CD4-positive, alpha-beta memory T cell (primary cell): ENCODE results near the gene ADM5. TPM values are rescaled to one million over a fixed set of nuclear protein-coding genes. Genes with fewer than 3 reads are reported as not detected.
A peak's percentile ranks its signal among the peaks of the same experiment; 100 is the strongest.

ENCODE experiments used
- CTCF ChIA-PET: fragments of 350-600 bp; sonication (Branson Sonifier 250); formaldehyde crosslinking; loops from one replicate; lab custom pipeline; 2021; ENCODE audit warnings: inconsistent platforms; ENCODE audit not compliant: partially characterized antibody; lab: Charles Lee
- POLR2A ChIA-PET: fragments of 350-600 bp; sonication (Branson Sonifier 250); formaldehyde crosslinking; loops from one replicate; lab custom pipeline; 2021; ENCODE audit not compliant: partially characterized antibody; lab: Charles Lee
- DNase-seq, 5 donors: peaks; one replicate each; pipeline versions ENCODE4 v3.0.0 to v3.0.0-alpha.2; 2020 to 2022; ENCODE audit warnings: mixed read lengths in 1 of 5
- H3K27ac ChIP-seq: one replicate; pipeline ENCODE4 v1.7.0; 2013; ENCODE audit warnings: low read depth, low read length
- H3K27me3 ChIP-seq: 2 replicates; pipeline ENCODE4 v1.7.0; 2013; ENCODE audit warnings: mild to moderate bottlenecking, low read length, moderate library complexity; ENCODE audit not compliant: insufficient read depth
- H3K36me3 ChIP-seq: 2 replicates; pipeline ENCODE4 v1.7.0; 2013; ENCODE audit warnings: mild to moderate bottlenecking, low read length, moderate library complexity; ENCODE audit not compliant: insufficient read depth
- H3K4me1 ChIP-seq: 2 replicates; pipeline ENCODE4 v1.7.0; 2013; ENCODE audit warnings: mild to moderate bottlenecking, low read length, moderate library complexity; ENCODE audit not compliant: insufficient read depth
- H3K4me3 ChIP-seq, 2 donors: one replicate each; pipeline ENCODE4 v1.7.0; 2013; ENCODE audit warnings: low read length in 2 of 2, mild to moderate bottlenecking in 1 of 2
- H3K9me3 ChIP-seq, 2 donors: one replicate each; pipeline ENCODE4 v1.7.0; 2013; ENCODE audit warnings: low read length in 2 of 2, control low read depth in 1 of 2; ENCODE audit not compliant: control insufficient read depth in 1 of 2
- H3K27ac Mint-ChIP-seq, 7 donors: one replicate each; pipeline ENCODE4 v1.8.0; 2020 to 2021; ENCODE audit warnings: mixed read lengths in 7 of 7, mild to moderate bottlenecking in 6 of 7, inconsistent platforms in 3 of 7, moderate library complexity in 3 of 7
- H3K27me3 Mint-ChIP-seq, 2 donors: one replicate each; pipeline ENCODE4 v1.8.0; 2020 to 2021; ENCODE audit warnings: mixed read lengths in 2 of 2
- H3K36me3 Mint-ChIP-seq, 2 donors: one replicate each; pipeline ENCODE4 v1.8.0; 2020 to 2021; ENCODE audit warnings: mixed read lengths in 2 of 2, inconsistent platforms in 1 of 2, mild to moderate bottlenecking in 1 of 2
- H3K4me1 Mint-ChIP-seq, 4 donors: one replicate each; pipeline ENCODE4 v1.8.0; 2020 to 2021; ENCODE audit warnings: mixed read lengths in 4 of 4, mild to moderate bottlenecking in 1 of 4
- H3K4me3 Mint-ChIP-seq, 8 donors: one replicate each; pipeline ENCODE4 v1.8.0; 2020 to 2021; ENCODE audit warnings: mixed read lengths in 8 of 8, mild to moderate bottlenecking in 7 of 8, moderate library complexity in 6 of 8, inconsistent platforms in 3 of 8
- H3K9me3 Mint-ChIP-seq, 8 donors: one replicate each; pipeline ENCODE4 v1.8.0; 2020 to 2021; ENCODE audit warnings: mixed read lengths in 8 of 8, mild to moderate bottlenecking in 5 of 8, inconsistent platforms in 3 of 8, moderate library complexity in 1 of 8
- intact Hi-C: fragments of 100-400 bp; cut with micrococcal nuclease; formaldehyde crosslinking; loops from one replicate; pipeline ENCODE4 v1.15.1; 2023
- polyA plus RNA-seq, 2 donors: library from polyadenylated mRNA; unstranded; fragments of 300-500 nt; fragmentation: Illumina TruSeq; gene quantifications; one replicate each; pipeline ENCODE4 v1.2.3, GENCODE V29; 2021
- total RNA-seq, 2 experiments: library from RNA; stranded (reverse); gene quantifications; one replicate each; pipeline ENCODE4 v1.2.3, GENCODE V29; 2021

ADM5 gene, protein sequence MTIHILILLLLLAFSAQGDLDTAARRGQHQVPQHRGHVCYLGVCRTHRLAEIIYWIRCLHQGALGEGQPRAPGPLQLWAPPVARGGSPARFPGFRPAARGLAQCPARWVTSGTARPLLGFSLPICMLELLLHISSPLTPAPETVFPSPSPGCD
- total RNA-seq (1 to 10 TPM; 4.0 to 4.4 TPM), polyA plus RNA-seq (under 1 TPM in 1 of 2 donors, not detected in 1; 0.24 TPM)

DNA sequence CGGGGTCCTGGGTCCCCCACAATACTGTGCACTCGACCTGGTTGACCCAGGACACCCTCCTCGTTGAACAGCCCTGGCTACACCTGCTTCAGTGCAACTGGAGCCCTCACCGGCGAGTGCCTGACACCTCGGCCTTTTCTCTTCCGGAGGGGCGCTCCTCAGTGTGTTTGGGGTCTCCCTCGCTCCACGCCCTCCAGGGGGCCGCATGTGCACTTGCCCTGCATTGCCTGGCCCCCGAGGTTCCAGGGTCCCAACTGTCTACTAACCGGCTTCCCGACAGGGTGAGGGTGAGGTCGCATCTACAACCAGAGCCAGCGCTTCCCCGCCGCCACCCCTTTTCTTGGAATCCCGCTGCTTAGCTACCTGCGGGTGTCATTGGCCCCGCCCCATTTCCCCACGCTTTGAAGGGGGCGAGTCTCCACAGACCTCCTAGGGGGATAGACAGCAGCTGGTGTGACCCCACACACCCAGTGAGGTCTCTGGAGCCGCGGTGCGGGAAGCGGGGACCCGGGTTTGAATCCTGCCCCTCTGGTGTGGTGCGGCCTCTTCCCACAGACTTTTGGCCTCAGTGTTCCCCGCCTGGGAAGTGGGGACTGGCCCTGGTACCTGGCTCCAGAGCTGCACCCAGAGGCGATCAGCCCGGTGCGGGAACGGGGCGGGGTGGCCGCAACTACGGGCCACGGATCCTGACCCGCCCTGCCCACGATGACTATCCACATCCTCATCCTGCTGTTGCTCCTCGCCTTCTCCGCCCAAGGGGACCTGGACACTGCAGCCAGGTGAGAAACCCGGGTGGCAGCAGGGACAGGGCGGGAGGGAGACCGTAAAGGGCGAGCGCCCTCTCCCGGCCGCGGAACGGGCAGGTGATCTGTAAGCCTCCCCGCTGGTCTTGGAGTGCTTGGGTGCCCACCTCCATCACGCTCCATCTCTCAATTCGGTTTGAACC, at the start of gene ADM5:
TSS of gene ADM5 (plus strand) at position 462 of the 946 bp plus-strand sequence. CDS start at position 706, 244 bp downstream.
- no peaks in the 10 kb centered on the region for H3K9me3 ChIP-seq
- DNase-seq = peak in 2 of 5 donors; percentile 19 to 46
- POLR2A ChIA-PET = interaction anchor here (1.3 kb wide), 1 partner anchor 13 kb away, joined by 4 read pairs; no protein-coding TSS in a partner anchor
- H3K4me1 Mint-ChIP-seq = peaks cover 14 to 27% (median 17%) of the 10 kb centered on the region in 4 donors
- intact Hi-C loops = no loop called here
- H3K36me3 ChIP-seq = peaks cover 16% of the 10 kb centered on the region
- H3K9me3 Mint-ChIP-seq = no peaks in the 10 kb centered on the region
- CTCF ChIA-PET = interaction anchor here (0.9 to 1.6 kb wide), 4 partner anchors 9 to 28 kb away, joined by 3 to 5 read pairs (median 3); no protein-coding TSS in a partner anchor
- H3K27me3 Mint-ChIP-seq = peaks cover 10 to 16% of the 10 kb centered on the region in 2 donors
- H3K4me1 ChIP-seq = peaks cover 27% of the 10 kb centered on the region
- H3K4me3 Mint-ChIP-seq = peak within 1 kb of the TSS; percentile 85 to 94 (median 90)
- peak within 1 kb of the TSS in 1 of 2 donors; percentile 49 for H3K4me3 ChIP-seq
- peaks cover 4% of the 10 kb centered on the region for H3K27me3 ChIP-seq
- peak within 1 kb of the TSS in 6 of 7 donors; percentile 25 to 84 (median 47) for H3K27ac Mint-ChIP-seq
- H3K27ac ChIP-seq = no peak within 1 kb of the TSS
- H3K36me3 Mint-ChIP-seq = peaks cover 10 to 23% of the 10 kb centered on the region in 2 donors

DNA sequence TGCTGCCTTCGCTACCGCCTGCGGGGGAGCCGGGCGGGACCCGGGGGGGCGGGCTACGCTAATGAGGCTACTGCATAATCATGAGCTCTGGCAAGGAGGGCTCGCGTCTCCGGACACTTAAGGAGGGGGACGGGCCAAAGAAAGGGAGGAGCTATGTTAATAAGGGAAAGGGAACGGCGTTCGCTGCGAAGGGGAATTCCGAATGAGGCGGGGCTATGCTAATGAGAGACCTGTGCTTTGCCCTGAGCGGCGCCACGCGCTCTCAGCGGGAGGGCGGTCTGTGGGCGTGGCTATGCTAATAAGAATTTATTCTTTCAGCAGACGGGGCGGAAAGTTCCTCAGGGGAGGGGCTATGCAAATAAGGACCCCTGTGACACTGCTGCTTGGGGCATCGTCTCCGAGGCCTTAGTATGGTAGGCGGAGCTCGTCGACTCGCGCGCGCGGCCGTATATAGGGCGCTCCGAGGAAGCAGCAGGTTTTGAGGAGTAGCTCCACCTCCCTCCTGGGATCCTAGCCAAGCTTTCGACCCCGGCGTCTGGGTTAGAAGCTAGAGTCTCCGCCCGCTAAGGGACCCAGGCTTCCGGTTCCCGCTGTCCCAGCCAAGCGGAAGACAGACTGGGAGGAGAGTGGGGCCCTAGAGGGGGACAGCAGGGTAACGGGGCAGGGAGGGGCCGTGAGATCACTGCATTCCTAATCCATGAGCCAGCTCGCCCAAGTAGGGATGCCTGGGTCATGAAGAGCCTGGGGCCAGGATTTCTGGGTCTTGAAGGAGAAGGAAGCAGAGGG, 49.1 kb upstream of the ADM5 start, which contains the start of gene RRAS:
TSS of gene RRAS (minus strand) at position 31 of the 786 bp plus-strand sequence. CDS start 45 bp downstream, outside the sequence.
- Mint-ChIP-seq H3K27ac (peak within 1 kb of the TSS; percentile 96 to 100 (median 99)), H3K4me1 (peaks cover 44 to 73% (median 56%) of the 10 kb centered on the region in 4 donors), H3K4me3 (peak within 1 kb of the TSS; percentile 89 to 95 (median 92)), H3K36me3 (peaks cover 3 to 15% of the 10 kb centered on the region in 2 donors), H3K9me3 (peaks cover 0 to 2% (median 0%) of the 10 kb centered on the region in 8 donors), H3K27me3 (no peaks in the 10 kb centered on the region)
- Histone ChIP-seq H3K4me1 (peaks cover 63% of the 10 kb centered on the region), H3K27me3 (no peaks in the 10 kb centered on the region), H3K27ac (peak within 1 kb of the TSS; percentile 97), H3K4me3 (peak within 1 kb of the TSS; percentile 42 to 73), H3K9me3 (no peaks in the 10 kb centered on the region), H3K36me3 (no peaks in the 10 kb centered on the region)
- intact Hi-C loops = loop anchor here (1.0 to 5.0 kb wide), 9 partner anchors 37 to 1318 kb away; partner anchors contain the start of genes AKT1S1, ALDH16A1, GYS1 and LMTK3
- POLR2A ChIA-PET = interaction anchor here (0.6 to 5.0 kb wide), 34 partner anchors 9 to 765 kb away, joined by 3 to 146 read pairs (median 5); partner anchors contain the start of genes AKT1S1, ALDH16A1, BCL2L12 and FLT3LG
- CTCF ChIA-PET = interaction anchor here (0.5 to 2.9 kb wide), 17 partner anchors 9 to 248 kb away, joined by 3 to 22 read pairs (median 4); partner anchors contain the start of genes BCL2L12, FUZ, IRF3 and NOSIP
- peak; percentile 99 to 100 (median 100) for DNase-seq

DNA sequence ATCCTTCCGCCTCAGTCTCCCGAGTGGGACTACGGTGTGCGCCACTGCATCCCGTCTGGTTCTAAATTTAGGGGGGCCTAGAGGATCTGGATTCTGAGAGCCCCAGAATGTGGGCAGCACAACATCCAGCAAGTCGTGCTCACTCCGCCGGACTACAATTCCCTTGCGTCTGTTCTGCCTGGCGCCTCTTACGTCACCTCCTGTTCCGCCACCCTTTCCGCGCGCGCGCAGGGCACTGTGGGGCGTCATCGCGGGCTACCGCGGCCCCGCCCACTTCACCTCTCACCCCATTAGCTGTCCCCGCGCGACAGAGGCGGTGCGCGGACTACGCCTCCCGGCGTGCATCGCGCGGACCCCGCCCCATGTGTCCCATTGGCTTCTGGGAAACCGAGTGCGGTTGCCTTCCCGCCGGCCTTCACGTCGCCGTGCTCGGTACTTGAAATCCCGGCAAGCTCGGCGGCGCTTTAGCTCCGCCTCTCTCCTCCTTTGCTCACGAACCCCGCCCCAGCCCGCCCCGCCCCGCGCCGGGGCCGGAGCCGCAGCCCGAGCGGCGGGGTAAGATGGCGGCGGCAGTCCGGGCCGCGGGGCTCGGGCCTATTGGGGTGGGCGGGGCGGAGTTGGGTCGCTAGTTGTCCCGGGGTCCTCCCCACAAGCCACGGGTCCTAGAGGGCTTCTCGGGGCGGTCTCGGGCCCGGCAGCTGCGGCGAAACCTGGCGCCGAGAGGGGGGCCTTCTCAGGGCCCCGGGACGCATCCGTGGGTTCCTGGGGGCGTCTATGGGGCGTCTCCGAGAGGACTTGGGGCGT, 47.5 kb upstream of the ADM5 start, which contains the start of gene SCAF1:
TSS of gene SCAF1 (plus strand) at position 522 of the 804 bp plus-strand sequence. CDS start 2,818 bp downstream, outside the sequence.
- peak within 1 kb of the TSS; percentile 89 to 95 (median 92) for H3K4me3 Mint-ChIP-seq
- peaks cover 3 to 29% of the 10 kb centered on the region in 2 donors for H3K36me3 Mint-ChIP-seq
- ChIA-PET CTCF (interaction anchor here (1.0 to 3.1 kb wide), 6 partner anchors 23 to 62 kb away, joined by 3 to 18 read pairs (median 8); partner anchors contain the start of gene NOSIP), POLR2A (interaction anchor here (0.6 to 5.0 kb wide), 19 partner anchors 14 to 677 kb away, joined by 3 to 146 read pairs (median 5); partner anchors contain the start of genes AKT1S1, ALDH16A1, BCL2L12 and FTL)
- Histone ChIP-seq H3K9me3 (no peaks in the 10 kb centered on the region), H3K4me1 (peaks cover 64% of the 10 kb centered on the region), H3K4me3 (peak within 1 kb of the TSS; percentile 73 to 79), H3K36me3 (peaks cover 15% of the 10 kb centered on the region), H3K27me3 (no peaks in the 10 kb centered on the region), H3K27ac (peak within 1 kb of the TSS; percentile 97)
- intact Hi-C loops = loop anchor here (1.0 to 5.0 kb wide), 8 partner anchors 23 to 1320 kb away; partner anchors contain the start of genes ALDH16A1, BCL2L12, GYS1 and IRF3
- H3K27me3 Mint-ChIP-seq = no peaks in the 10 kb centered on the region
- peaks cover 47 to 79% (median 58%) of the 10 kb centered on the region in 4 donors for H3K4me1 Mint-ChIP-seq
- H3K27ac Mint-ChIP-seq = peak within 1 kb of the TSS; percentile 96 to 100 (median 99)
- H3K9me3 Mint-ChIP-seq = no peaks in the 10 kb centered on the region
- peak; percentile 99 to 100 (median 100) for DNase-seq

DNA sequence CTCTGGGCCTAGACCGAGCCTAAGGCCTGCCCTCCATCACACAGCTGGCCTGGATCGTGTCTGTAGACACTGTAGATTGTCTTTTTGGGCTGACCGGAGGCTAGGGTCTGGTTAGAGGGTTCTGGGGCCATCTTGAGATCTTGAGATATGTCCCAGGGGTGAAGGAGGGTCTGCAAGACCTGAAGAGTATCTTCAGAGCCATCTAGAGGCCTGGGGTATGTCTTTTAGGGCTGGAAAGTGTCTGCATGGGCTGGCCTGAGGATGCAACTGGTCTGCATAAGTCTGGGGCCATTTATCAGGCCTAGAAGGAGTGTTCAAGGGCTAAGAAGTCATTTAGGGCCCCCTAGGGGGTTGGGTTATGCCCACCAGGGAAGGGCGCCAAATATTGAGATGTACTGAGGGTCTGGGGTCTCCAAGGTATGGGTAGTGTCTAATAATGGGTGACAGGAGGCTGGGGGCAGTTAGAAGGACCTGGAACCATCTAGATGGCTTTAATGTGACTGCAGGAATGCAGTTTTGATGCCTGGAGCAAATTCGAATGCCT, 46.8 kb upstream of the ADM5 start:
- peaks cover 21% of the 10 kb centered on the region for H3K36me3 ChIP-seq
- H3K27ac ChIP-seq = peak overlapping the region; percentile 97
- POLR2A ChIA-PET = interaction anchor here (0.6 to 5.0 kb wide), 17 partner anchors 16 to 677 kb away, joined by 3 to 146 read pairs (median 8); partner anchors contain the start of genes AKT1S1, BCL2L12, FTL and IRF3
- CTCF ChIA-PET = interaction anchor here (1.0 to 3.1 kb wide), 7 partner anchors 13 to 62 kb away, joined by 3 to 18 read pairs (median 5); partner anchors contain the start of gene NOSIP
- peak overlapping the region; percentile 63 to 79 for H3K4me3 ChIP-seq
- Mint-ChIP-seq H3K27ac (peak overlapping the region; percentile 93 to 99 (median 97)), H3K36me3 (peaks cover 3 to 35% of the 10 kb centered on the region in 2 donors), H3K4me3 (peak overlapping the region; percentile 89 to 95 (median 92)), H3K4me1 (peaks cover 46 to 82% (median 57%) of the 10 kb centered on the region in 4 donors), H3K9me3 (no peaks in the 10 kb centered on the region), H3K27me3 (no peaks in the 10 kb centered on the region)
- no peaks in the 10 kb centered on the region for H3K27me3 ChIP-seq
- H3K4me1 ChIP-seq = peaks cover 64% of the 10 kb centered on the region
- H3K9me3 ChIP-seq = no peaks in the 10 kb centered on the region
- intact Hi-C loops = loop anchor here (1.0 to 5.0 kb wide), 4 partner anchors 23 to 1320 kb away; partner anchors contain the start of genes BCL2L12, IRF3 and LMTK3
- DNase-seq = no peak

DNA sequence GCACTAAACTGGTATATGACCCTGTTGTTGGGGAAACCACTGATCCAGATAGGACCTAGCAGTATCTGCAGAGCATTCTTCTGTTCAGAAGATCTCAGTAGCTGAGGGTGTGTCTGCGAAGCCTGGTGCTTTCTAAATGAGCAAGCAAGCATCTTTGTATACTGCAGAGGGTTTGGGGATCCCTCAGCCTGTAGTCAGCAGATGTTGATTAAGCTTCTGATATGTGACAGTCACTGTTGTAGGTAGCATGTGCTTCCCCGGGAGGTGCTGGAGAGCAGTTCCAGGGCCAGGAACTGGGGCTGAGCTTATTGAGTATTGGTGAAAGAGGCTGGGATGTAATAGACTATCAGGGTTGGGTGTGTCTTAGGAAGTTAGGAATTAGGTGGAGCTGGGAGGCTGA, 45.9 kb upstream of the ADM5 start:
- Mint-ChIP-seq H3K4me3 (peak overlapping the region; percentile 66 to 95 (median 92)), H3K27me3 (no peaks in the 10 kb centered on the region), H3K4me1 (peaks cover 40 to 74% (median 51%) of the 10 kb centered on the region in 4 donors), H3K27ac (peak overlapping the region; percentile 82 to 99 (median 96)), H3K9me3 (no peaks in the 10 kb centered on the region), H3K36me3 (peaks cover 3 to 38% of the 10 kb centered on the region in 2 donors)
- Histone ChIP-seq H3K27ac (peak overlapping the region; percentile 97), H3K4me3 (no peak overlapping the region), H3K4me1 (peaks cover 55% of the 10 kb centered on the region), H3K36me3 (peaks cover 21% of the 10 kb centered on the region), H3K9me3 (no peaks in the 10 kb centered on the region), H3K27me3 (no peaks in the 10 kb centered on the region)
- CTCF ChIA-PET = interaction anchor here (1.5 to 3.1 kb wide), 3 partner anchors 12 to 32 kb away, joined by 5 to 18 read pairs (median 10); no protein-coding TSS in a partner anchor
- POLR2A ChIA-PET = interaction anchor here (0.7 to 4.9 kb wide), 6 partner anchors 11 to 63 kb away, joined by 3 to 146 read pairs (median 9); partner anchors contain the start of genes BCL2L12, IRF3, NOSIP and PRRG2
- peak in 1 of 5 donors; percentile 24 for DNase-seq
- intact Hi-C loops = loop anchor here (5.0 kb wide), 2 partner anchors 1131 to 1321 kb away; partner anchors contain the start of gene LMTK3
